Amygdala (tissue), 56 donors: ENCODE results near the gene SHFL.

Experiments used
- DNase-seq, 56 donors: peaks; one replicate each; lab custom pipeline; 2025; lab: John Stamatoyannopoulos, UW

Gene SHFL

GRCh38 chr19:10085641-10086590, at the start of gene SHFL:
TSS of gene SHFL (plus strand) at chr19:10086317. CDS start at chr19:10086428, 111 bp downstream.
- DNase-seq: peak in 39 of 56 donors; percentile 6 to 72 (median 45)

GRCh38 chr19:10036601-10037071, 49.5 kb upstream of the SHFL start:
- no peak for DNase-seq

- DNase-seq: no peak
Observed at GRCh38 chr19:10037367-10037766, 48.8 kb upstream of the SHFL start.

- DNase-seq: no peak
Observed at GRCh38 chr19:10037809-10038208, 48.3 kb upstream of the SHFL start.

- no peak for DNase-seq
Observed at GRCh38 chr19:10043286-10043927, 42.7 kb upstream of the SHFL start.

GRCh38 chr19:10044390-10044789, 41.7 kb upstream of the SHFL start:
- no peak for DNase-seq

GRCh38 chr19:10045371-10045770, 40.7 kb upstream of the SHFL start:
- no peak for DNase-seq

- DNase-seq: no peak
Observed at GRCh38 chr19:10049626-10050025, 36.5 kb upstream of the SHFL start.

GRCh38 chr19:10052602-10053360, 33.3 kb upstream of the SHFL start:
- no peak for DNase-seq

- DNase-seq: no peak
Observed at GRCh38 chr19:10061717-10062310, 24.3 kb upstream of the SHFL start.

GRCh38 chr19:10068205-10068604, 17.9 kb upstream of the SHFL start:
- no peak for DNase-seq

GRCh38 chr19:10069046-10069445, 17.1 kb upstream of the SHFL start:
- no peak for DNase-seq

GRCh38 chr19:10070730-10071446, 15.2 kb upstream of the SHFL start:
- DNase-seq: no peak

- DNase-seq: no peak
Observed at GRCh38 chr19:10074153-10074552, 12.0 kb upstream of the SHFL start.

GRCh38 chr19:10076535-10076934, 9.6 kb upstream of the SHFL start:
- no peak for DNase-seq

GRCh38 chr19:10078329-10078728, 7.8 kb upstream of the SHFL start:
- DNase-seq: no peak

- DNase-seq: no peak
Observed at GRCh38 chr19:10079031-10079453, 7.1 kb upstream of the SHFL start.

GRCh38 chr19:10083911-10084310, 2.2 kb upstream of the SHFL start:
- DNase-seq: no peak

- DNase-seq: no peak
Observed at GRCh38 chr19:10084803-10085202, 1.3 kb upstream of the SHFL start.
